Measurements from ENCODE around the gene ZNF684. TPM values are rescaled to one million over a fixed set of nuclear protein-coding genes. Genes with fewer than 3 reads are reported as not detected.
"Not testable (repeated sequence)": the region's sequence is repeated elsewhere in the genome, so short reads cannot be mapped to it uniquely, and the experiment has no call there.

Gene ZNF684
- 5.6 TPM for polyA plus RNA-seq
- long read RNA-seq, donor 1, partial matches to known transcripts = 0 of 1 reads
- long read RNA-seq, donor 1, other reads (novel, unspliced or antisense) = 0 of 1 reads
- long read RNA-seq, donor 2 = 0 reads
- long read RNA-seq, donor 3 = 0 reads
- long read RNA-seq, donor 4 = 0 reads
- long read RNA-seq, donor 5, partial matches to known transcripts = 0 of 2 reads
- long read RNA-seq, donor 5, other reads (novel, unspliced or antisense) = 0 of 2 reads
- long read RNA-seq, donor 6, partial matches to known transcripts = 0 of 1 reads
- long read RNA-seq, donor 6, other reads (novel, unspliced or antisense) = 0 of 1 reads
- long read RNA-seq, donor 7, partial matches to known transcripts = 0 of 1 reads
- long read RNA-seq, donor 7, other reads (novel, unspliced or antisense) = 0 of 1 reads
- long read RNA-seq, donor 8 = 0 reads
- long read RNA-seq, donor 9, partial matches to known transcripts = 0 of 1 reads
- long read RNA-seq, donor 9, other reads (novel, unspliced or antisense) = 0 of 1 reads
- long read RNA-seq, donor 10 = 0 reads
- long read RNA-seq, donor 11 = 0 reads

- peaks cover 4% of the 10 kb centered on the region for H3K9me3 ChIP-seq (ENCODE audit: control insufficient read depth, low read depth, low read length)
- no CpG with 5 or more reads among the region's 35 CpGs for WGBS (ENCODE audit: insufficient coverage, low lambda C conversion rate)
- peak within 1 kb of the TSS; percentile 79 for H3K27ac ChIP-seq (ENCODE audit: low read length)
- peak within 1 kb of the TSS; percentile 74 for H3K4me3 ChIP-seq (ENCODE audit: low read length)
- DNase-seq = peak; percentile 92 to 96
- no peaks in the 10 kb centered on the region for H3K36me3 ChIP-seq (ENCODE audit: control insufficient read depth, insufficient read depth, low read length)
- no peaks in the 10 kb centered on the region for H3K27me3 ChIP-seq (ENCODE audit: control insufficient read depth, insufficient read depth, low read length)
- H3K4me1 ChIP-seq (ENCODE audit: control insufficient read depth, insufficient read depth, low read length) = peaks cover 3% of the 10 kb centered on the region
Measured at GRCh38 chr1:40531381-40532061, at the start of gene ZNF684. TSS of gene ZNF684 (plus strand) at chr1:40531637. CDS start at chr1:40533167, 1,530 bp downstream.

- peak in 1 of 2 donors; percentile 21 for DNase-seq
- no peak overlapping the region for H3K4me3 ChIP-seq (ENCODE audit: low read length)
- no CpG with 5 or more reads among the region's 4 CpGs for WGBS (ENCODE audit: insufficient coverage, low lambda C conversion rate)
- H3K4me1 ChIP-seq (ENCODE audit: control insufficient read depth, insufficient read depth, low read length) = no peaks in the 10 kb centered on the region
- H3K27ac ChIP-seq (ENCODE audit: low read length) = no peak overlapping the region
- H3K27me3 ChIP-seq (ENCODE audit: control insufficient read depth, insufficient read depth, low read length) = no peaks in the 10 kb centered on the region
- peaks cover 41% of the 10 kb centered on the region for H3K9me3 ChIP-seq (ENCODE audit: control insufficient read depth, low read depth, low read length)
- H3K36me3 ChIP-seq (ENCODE audit: control insufficient read depth, insufficient read depth, low read length) = peaks cover 18% of the 10 kb centered on the region
Measured at GRCh38 chr1:40495315-40495903, 36.0 kb upstream of the ZNF684 start.

GRCh38 chr1:40502651-40503050, 28.8 kb upstream of the ZNF684 start:
- H3K36me3 ChIP-seq (ENCODE audit: control insufficient read depth, insufficient read depth, low read length); H3K27me3 ChIP-seq (ENCODE audit: control insufficient read depth, insufficient read depth, low read length); DNase-seq; H3K4me3 ChIP-seq (ENCODE audit: low read length); H3K4me1 ChIP-seq (ENCODE audit: control insufficient read depth, insufficient read depth, low read length); H3K27ac ChIP-seq (ENCODE audit: low read length): not testable (repeated sequence)
- 93% methylated on average over 2 of the region's 4 CpGs for WGBS (ENCODE audit: insufficient coverage, low lambda C conversion rate)
- H3K9me3 ChIP-seq (ENCODE audit: control insufficient read depth, low read depth, low read length) = peaks cover 42% of the 10 kb centered on the region

DNA sequence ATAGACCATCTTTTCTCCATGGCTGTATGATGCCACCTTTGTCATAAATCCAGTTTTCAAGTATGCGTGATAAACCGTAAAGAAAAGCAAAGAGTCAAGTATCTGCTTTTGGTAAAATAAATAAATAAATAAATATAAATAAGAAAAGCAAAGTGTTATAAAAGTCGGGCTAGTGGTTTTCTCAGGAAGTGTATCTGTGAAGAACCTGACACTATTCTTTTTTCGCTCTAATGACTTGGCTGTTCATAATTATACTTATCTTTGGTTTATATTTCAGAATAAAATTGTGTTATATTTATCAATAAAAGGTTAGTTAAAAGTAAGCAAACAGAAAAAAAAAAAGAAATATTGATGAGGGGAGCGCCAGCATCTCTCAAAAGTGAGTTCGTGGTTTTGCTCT, 23.5 kb upstream of the ZNF684 start:
- Histone ChIP-seq H3K9me3 (ENCODE audit: control insufficient read depth, low read depth, low read length) (peaks cover 21% of the 10 kb centered on the region), H3K36me3 (ENCODE audit: control insufficient read depth, insufficient read depth, low read length) (no peaks in the 10 kb centered on the region), H3K27ac (ENCODE audit: low read length) (peak overlapping the region; percentile 81), H3K4me1 (ENCODE audit: control insufficient read depth, insufficient read depth, low read length) (peaks cover 8% of the 10 kb centered on the region), H3K27me3 (ENCODE audit: control insufficient read depth, insufficient read depth, low read length) (no peaks in the 10 kb centered on the region), H3K4me3 (ENCODE audit: low read length) (peak overlapping the region; percentile 81)
- WGBS (ENCODE audit: insufficient coverage, low lambda C conversion rate) = 100% methylated on average over 4 of the region's 6 CpGs
- no peak for DNase-seq

DNA sequence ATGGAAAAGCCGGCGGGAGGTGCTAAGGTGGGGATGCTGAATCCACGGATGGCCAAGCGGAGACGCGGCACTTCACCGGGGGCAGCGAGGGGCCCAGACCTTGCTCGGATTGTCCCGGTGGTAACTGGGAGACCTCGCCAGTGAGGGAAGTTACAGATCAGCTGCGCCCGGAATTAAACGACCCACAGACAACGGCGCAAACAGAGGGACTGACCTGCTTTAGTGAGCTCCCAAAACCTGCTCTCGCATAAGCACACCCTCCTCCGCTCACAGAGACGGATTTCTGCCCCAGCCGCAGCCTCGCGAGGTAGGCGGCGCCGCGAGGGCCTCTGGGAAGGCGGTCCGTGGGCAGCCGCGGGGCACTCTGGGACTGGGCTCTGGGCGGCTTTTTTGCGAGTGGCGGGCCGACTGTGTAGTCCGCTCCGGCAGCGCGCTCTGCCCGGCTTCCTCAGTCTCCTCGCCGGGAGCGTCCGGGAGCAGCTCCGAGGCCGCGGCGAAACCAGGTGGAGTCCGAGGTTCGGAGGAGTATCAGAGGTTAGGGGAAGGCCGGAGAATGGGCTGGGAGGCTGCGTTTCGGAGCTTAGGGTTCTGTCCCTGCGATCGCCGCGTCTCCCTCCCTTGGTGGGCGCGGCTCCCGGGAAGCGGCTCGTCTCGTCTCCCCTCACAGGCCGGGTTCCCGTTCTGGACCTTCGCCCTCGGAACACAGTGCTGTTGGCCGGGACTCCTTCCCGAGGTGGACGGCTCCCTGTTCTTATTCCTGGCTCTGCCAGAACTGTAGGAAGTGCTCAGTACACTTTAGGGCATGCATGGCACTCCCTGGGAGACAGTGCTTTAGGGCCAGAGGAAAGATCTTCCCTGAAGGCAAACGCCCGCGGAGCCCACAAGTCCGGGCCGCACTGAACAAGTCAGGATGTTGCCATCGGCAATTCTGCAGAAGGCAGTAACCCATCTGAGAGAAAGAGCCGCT, 22.8 kb upstream of the ZNF684 start, which contains the start of gene EXO5:
TSS of gene EXO5 (plus strand) at position 393 of the 967 bp plus-strand sequence. CDS start 5,778 bp downstream, outside the sequence.
- WGBS (ENCODE audit: insufficient coverage, low lambda C conversion rate) = no CpG with 5 or more reads among the region's 76 CpGs
- no peaks in the 10 kb centered on the region for H3K36me3 ChIP-seq (ENCODE audit: control insufficient read depth, insufficient read depth, low read length)
- peak within 1 kb of the TSS; percentile 81 for H3K4me3 ChIP-seq (ENCODE audit: low read length)
- no peaks in the 10 kb centered on the region for H3K27me3 ChIP-seq (ENCODE audit: control insufficient read depth, insufficient read depth, low read length)
- DNase-seq = peak; percentile 59 to 84
- peaks cover 8% of the 10 kb centered on the region for H3K4me1 ChIP-seq (ENCODE audit: control insufficient read depth, insufficient read depth, low read length)
- H3K27ac ChIP-seq (ENCODE audit: low read length) = peak within 1 kb of the TSS; percentile 81
- H3K9me3 ChIP-seq (ENCODE audit: control insufficient read depth, low read depth, low read length) = peaks cover 18% of the 10 kb centered on the region

DNA sequence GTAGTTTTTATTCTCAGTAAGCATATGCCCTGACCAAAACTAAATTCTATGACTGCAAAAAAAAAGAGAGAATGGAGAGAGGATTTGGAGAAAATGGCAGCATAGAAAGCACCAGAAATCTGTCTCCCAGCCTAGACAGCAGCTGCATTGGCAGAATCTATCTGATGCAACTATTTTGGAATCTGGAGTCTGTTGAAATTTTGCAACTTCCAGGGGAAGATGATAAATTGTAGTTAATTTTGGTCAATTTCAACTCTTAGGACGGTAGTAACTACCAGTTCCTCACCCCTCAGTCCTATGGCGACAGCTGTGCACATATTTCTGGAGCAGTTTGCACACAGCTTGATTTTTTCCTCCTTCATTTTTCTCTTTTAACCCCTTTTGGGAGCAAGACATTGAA, 11.9 kb upstream of the ZNF684 start:
- WGBS (ENCODE audit: insufficient coverage, low lambda C conversion rate) = 83% methylated on average over 1 of the region's 2 CpGs
- Histone ChIP-seq H3K4me3 (ENCODE audit: low read length) (no peak overlapping the region), H3K27me3 (ENCODE audit: control insufficient read depth, insufficient read depth, low read length) (no peaks in the 10 kb centered on the region), H3K4me1 (ENCODE audit: control insufficient read depth, insufficient read depth, low read length) (no peaks in the 10 kb centered on the region), H3K9me3 (ENCODE audit: control insufficient read depth, low read depth, low read length) (peaks cover 14% of the 10 kb centered on the region), H3K27ac (ENCODE audit: low read length) (no peak overlapping the region), H3K36me3 (ENCODE audit: control insufficient read depth, insufficient read depth, low read length) (peaks cover 11% of the 10 kb centered on the region)
- no peak for DNase-seq

- no peak for DNase-seq
- peaks cover 3% of the 10 kb centered on the region for H3K4me1 ChIP-seq (ENCODE audit: control insufficient read depth, insufficient read depth, low read length)
- peak overlapping the region; percentile 74 for H3K4me3 ChIP-seq (ENCODE audit: low read length)
- H3K27me3 ChIP-seq (ENCODE audit: control insufficient read depth, insufficient read depth, low read length) = no peaks in the 10 kb centered on the region
- no peaks in the 10 kb centered on the region for H3K36me3 ChIP-seq (ENCODE audit: control insufficient read depth, insufficient read depth, low read length)
- H3K27ac ChIP-seq (ENCODE audit: low read length) = peak overlapping the region; percentile 79
- peaks cover 7% of the 10 kb centered on the region for H3K9me3 ChIP-seq (ENCODE audit: control insufficient read depth, low read depth, low read length)
- WGBS (ENCODE audit: insufficient coverage, low lambda C conversion rate) = 27% methylated on average over 2 of the region's 5 CpGs
Measured at GRCh38 chr1:40530735-40531380, 579 bp upstream of the ZNF684 start.

- no peak for DNase-seq
- no peaks in the 10 kb centered on the region for H3K27me3 ChIP-seq (ENCODE audit: control insufficient read depth, insufficient read depth, low read length)
- H3K9me3 ChIP-seq (ENCODE audit: control insufficient read depth, low read depth, low read length) = peaks cover 4% of the 10 kb centered on the region
- WGBS (ENCODE audit: insufficient coverage, low lambda C conversion rate) = no CpG with 5 or more reads among the region's 3 CpGs
- no peaks in the 10 kb centered on the region for H3K36me3 ChIP-seq (ENCODE audit: control insufficient read depth, insufficient read depth, low read length)
- H3K4me3 ChIP-seq (ENCODE audit: low read length) = peak overlapping the region; percentile 74
- peak overlapping the region; percentile 79 for H3K27ac ChIP-seq (ENCODE audit: low read length)
- H3K4me1 ChIP-seq (ENCODE audit: control insufficient read depth, insufficient read depth, low read length) = peaks cover 3% of the 10 kb centered on the region
Measured at GRCh38 chr1:40532062-40532389, 589 bp downstream of the ZNF684 start.

DNA sequence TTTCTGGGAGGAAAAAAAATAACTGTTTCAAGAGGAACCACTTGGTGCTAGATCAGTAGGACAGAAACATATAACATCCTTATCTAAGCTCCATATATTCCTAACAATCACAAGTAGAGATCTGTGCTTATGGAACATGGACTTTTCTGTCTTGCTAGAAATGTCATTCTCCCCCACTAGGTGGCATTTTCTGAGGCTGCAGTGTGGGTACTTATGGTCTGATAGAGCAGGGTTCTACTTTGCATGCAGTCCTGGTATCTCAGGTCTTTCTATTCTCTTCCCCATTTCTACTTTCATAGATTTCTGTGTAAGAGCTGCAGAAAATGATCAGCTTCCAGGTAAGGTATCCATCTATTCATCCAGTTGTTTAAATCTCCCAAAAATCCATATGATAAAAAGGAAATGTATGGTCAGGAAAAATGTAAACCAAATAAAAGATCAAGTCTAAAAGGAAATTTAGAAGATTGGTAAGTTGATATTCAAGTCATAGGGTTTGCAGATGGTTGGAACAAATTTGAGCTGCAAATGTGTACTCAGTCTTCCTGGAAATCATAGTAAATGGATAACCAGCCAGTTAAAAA, 1.5 kb downstream of the ZNF684 start:
- Histone ChIP-seq H3K36me3 (ENCODE audit: control insufficient read depth, insufficient read depth, low read length) (no peaks in the 10 kb centered on the region), H3K27me3 (ENCODE audit: control insufficient read depth, insufficient read depth, low read length) (no peaks in the 10 kb centered on the region), H3K4me1 (ENCODE audit: control insufficient read depth, insufficient read depth, low read length) (peaks cover 3% of the 10 kb centered on the region), H3K4me3 (ENCODE audit: low read length) (no peak overlapping the region), H3K27ac (ENCODE audit: low read length) (no peak overlapping the region), H3K9me3 (ENCODE audit: control insufficient read depth, low read depth, low read length) (peaks cover 4% of the 10 kb centered on the region)
- peak; percentile 21 to 51 for DNase-seq

Measured in large intestine (tissue), 12 donors.